Measurements from ENCODE around the gene AKR1A1. TPM values are rescaled to one million over a fixed set of nuclear protein-coding genes. Genes with fewer than 3 reads are reported as not detected.
"Not testable (repeated sequence)": the region's sequence is repeated elsewhere in the genome, so short reads cannot be mapped to it uniquely, and the experiment has no call there.

AKR1A1 gene
- total RNA-seq, 3 donors from 2014 or later = 231 to 243 (median 243) TPM

GRCh38 chr1:45518366-45518765 is 32.3 kb upstream of the AKR1A1 start:
- peaks cover 44% of the 10 kb centered on the region for H3K4me1 Mint-ChIP-seq (ENCODE audit: low read depth)
- DNase-seq; H3K27me3 Mint-ChIP-seq (ENCODE audit: low read depth); H3K9me3 Mint-ChIP-seq; ATAC-seq: not testable (repeated sequence)
- H3K4me3 Mint-ChIP-seq = peak overlapping the region; percentile 98
- H3K36me3 Mint-ChIP-seq (ENCODE audit: insufficient read depth) = peaks cover 37% of the 10 kb centered on the region

- H3K4me3 Mint-ChIP-seq = peak overlapping the region; percentile 98
- no peaks in the 10 kb centered on the region for H3K9me3 Mint-ChIP-seq
- H3K4me1 Mint-ChIP-seq (ENCODE audit: low read depth) = peaks cover 46% of the 10 kb centered on the region
- ATAC-seq (no peak), DNase-seq (no peak)
- H3K27me3 Mint-ChIP-seq (ENCODE audit: low read depth) = no peaks in the 10 kb centered on the region
- H3K36me3 Mint-ChIP-seq (ENCODE audit: insufficient read depth) = peaks cover 32% of the 10 kb centered on the region
Measured at GRCh38 chr1:45518910-45519309, 31.7 kb upstream of the AKR1A1 start.

GRCh38 chr1:45519774-45520173 is 30.9 kb upstream of the AKR1A1 start:
- H3K27me3 Mint-ChIP-seq (ENCODE audit: low read depth); ATAC-seq; DNase-seq; H3K9me3 Mint-ChIP-seq: not testable (repeated sequence)
- Mint-ChIP-seq H3K4me3 (peak overlapping the region; percentile 98), H3K36me3 (ENCODE audit: insufficient read depth) (peaks cover 27% of the 10 kb centered on the region), H3K4me1 (ENCODE audit: low read depth) (peaks cover 46% of the 10 kb centered on the region)

GRCh38 chr1:45521413-45522323 is 29.0 kb upstream of the AKR1A1 start, which contains the start of gene PRDX1:
PRDX1 (minus strand) TSS chr1:45521884; CDS start chr1:45519043, 2,841 bp downstream.
- DNase-seq = peak; percentile 99
- Mint-ChIP-seq H3K36me3 (ENCODE audit: insufficient read depth) (peaks cover 9% of the 10 kb centered on the region), H3K27me3 (ENCODE audit: low read depth) (peaks cover 2% of the 10 kb centered on the region), H3K4me1 (ENCODE audit: low read depth) (peaks cover 40% of the 10 kb centered on the region), H3K9me3 (no peaks in the 10 kb centered on the region), H3K4me3 (peak within 1 kb of the TSS; percentile 98)
- ATAC-seq = peak; percentile 87 to 90

GRCh38 chr1:45522324-45523104 is 28.1 kb upstream of the AKR1A1 start:
- no peak for DNase-seq

GRCh38 chr1:45523516-45523915 is 27.1 kb upstream of the AKR1A1 start:
- H3K9me3 Mint-ChIP-seq; H3K27me3 Mint-ChIP-seq (ENCODE audit: low read depth); H3K4me3 Mint-ChIP-seq; H3K36me3 Mint-ChIP-seq (ENCODE audit: insufficient read depth); DNase-seq: not testable (repeated sequence)
- H3K4me1 Mint-ChIP-seq (ENCODE audit: low read depth) = peaks cover 35% of the 10 kb centered on the region
- ATAC-seq = peak; percentile 1 to 8

More at GRCh38 chr1:45522324-45523104, 28.1 kb upstream of the AKR1A1 start:
- peaks cover 2% of the 10 kb centered on the region for H3K27me3 Mint-ChIP-seq (ENCODE audit: low read depth)
- H3K9me3 Mint-ChIP-seq = no peaks in the 10 kb centered on the region
- peak overlapping the region; percentile 98 for H3K4me3 Mint-ChIP-seq
- H3K4me1 Mint-ChIP-seq (ENCODE audit: low read depth) = peaks cover 36% of the 10 kb centered on the region
- peak; percentile 20 to 23 for ATAC-seq
- H3K36me3 Mint-ChIP-seq (ENCODE audit: insufficient read depth) = peaks cover 4% of the 10 kb centered on the region

- DNase-seq; H3K9me3 Mint-ChIP-seq; H3K4me3 Mint-ChIP-seq; H3K27me3 Mint-ChIP-seq (ENCODE audit: low read depth); H3K36me3 Mint-ChIP-seq (ENCODE audit: insufficient read depth); ATAC-seq: not testable (repeated sequence)
- H3K4me1 Mint-ChIP-seq (ENCODE audit: low read depth) = peaks cover 30% of the 10 kb centered on the region
Measured at GRCh38 chr1:45523975-45524374, 26.7 kb upstream of the AKR1A1 start.

GRCh38 chr1:45526135-45526644 is 24.4 kb upstream of the AKR1A1 start:
- no peaks in the 10 kb centered on the region for H3K36me3 Mint-ChIP-seq (ENCODE audit: insufficient read depth)
- H3K4me3 Mint-ChIP-seq = no peak overlapping the region
- DNase-seq = no peak
- peaks cover 19% of the 10 kb centered on the region for H3K4me1 Mint-ChIP-seq (ENCODE audit: low read depth)
- H3K9me3 Mint-ChIP-seq = no peaks in the 10 kb centered on the region
- peaks cover 2% of the 10 kb centered on the region for H3K27me3 Mint-ChIP-seq (ENCODE audit: low read depth)
- ATAC-seq = no peak

- DNase-seq = no peak
- Mint-ChIP-seq H3K4me3 (no peak overlapping the region), H3K9me3 (no peaks in the 10 kb centered on the region), H3K27me3 (ENCODE audit: low read depth) (no peaks in the 10 kb centered on the region), H3K4me1 (ENCODE audit: low read depth) (peaks cover 2% of the 10 kb centered on the region), H3K36me3 (ENCODE audit: insufficient read depth) (no peaks in the 10 kb centered on the region)
- ATAC-seq = no peak
Measured at GRCh38 chr1:45530632-45531135, 19.9 kb upstream of the AKR1A1 start.

GRCh38 chr1:45531873-45532272 is 18.8 kb upstream of the AKR1A1 start:
- ATAC-seq = no peak
- no peak for DNase-seq
- Mint-ChIP-seq H3K4me1 (ENCODE audit: low read depth) (peaks cover 7% of the 10 kb centered on the region), H3K36me3 (ENCODE audit: insufficient read depth) (no peaks in the 10 kb centered on the region), H3K4me3 (no peak overlapping the region), H3K27me3 (ENCODE audit: low read depth) (no peaks in the 10 kb centered on the region), H3K9me3 (no peaks in the 10 kb centered on the region)

GRCh38 chr1:45535988-45536766 is 14.4 kb upstream of the AKR1A1 start:
- no peak overlapping the region for H3K4me3 Mint-ChIP-seq
- DNase-seq = no peak
- H3K9me3 Mint-ChIP-seq = no peaks in the 10 kb centered on the region

GRCh38 chr1:45536886-45537285 is 13.7 kb upstream of the AKR1A1 start:
- Mint-ChIP-seq H3K36me3 (ENCODE audit: insufficient read depth) (no peaks in the 10 kb centered on the region), H3K4me3 (no peak overlapping the region), H3K27me3 (ENCODE audit: low read depth) (no peaks in the 10 kb centered on the region), H3K9me3 (no peaks in the 10 kb centered on the region), H3K4me1 (ENCODE audit: low read depth) (peaks cover 6% of the 10 kb centered on the region)
- no peak for DNase-seq
- no peak for ATAC-seq

More at GRCh38 chr1:45535988-45536766, 14.4 kb upstream of the AKR1A1 start:
- H3K36me3 Mint-ChIP-seq (ENCODE audit: insufficient read depth) = no peaks in the 10 kb centered on the region
- no peaks in the 10 kb centered on the region for H3K27me3 Mint-ChIP-seq (ENCODE audit: low read depth)
- H3K4me1 Mint-ChIP-seq (ENCODE audit: low read depth) = peaks cover 7% of the 10 kb centered on the region
- ATAC-seq = peak; percentile 82 to 87

- Mint-ChIP-seq H3K36me3 (ENCODE audit: insufficient read depth) (no peaks in the 10 kb centered on the region), H3K9me3 (no peaks in the 10 kb centered on the region), H3K4me3 (no peak overlapping the region), H3K27me3 (ENCODE audit: low read depth) (no peaks in the 10 kb centered on the region), H3K4me1 (ENCODE audit: low read depth) (peaks cover 35% of the 10 kb centered on the region)
- DNase-seq (no peak), ATAC-seq (no peak)
Measured at GRCh38 chr1:45541193-45541592, 9.4 kb upstream of the AKR1A1 start.

Data from activated T-cell treated with anti-CD3 and anti-CD28 coated beads, Interleukin-2, amount 50 U/mL, for 4 hours (primary cell).